ENCODE measurements around the gene RNF8. TPM values are rescaled to one million over a fixed set of nuclear protein-coding genes. Genes with fewer than 3 reads are reported as not detected.
A peak's percentile ranks its signal among the peaks of the same experiment; 100 is the strongest.
"Not testable (repeated sequence)": the region's sequence is repeated elsewhere in the genome, so short reads cannot be mapped to it uniquely, and the experiment has no call there.

Gene RNF8
- 10 to 100 TPM; 24.3 to 25.6 TPM for total RNA-seq

GRCh38 chr6:37353761-37354525 is at the start of gene RNF8:
Gene RNF8, plus strand, starts transcription at chr6:37353983. Its CDS starts 182 bp downstream, at chr6:37354165.
- Mint-ChIP-seq H3K4me1 (ENCODE audit: low read depth) (peaks cover 20% of the 10 kb centered on the region), H3K27me3 (no peaks in the 10 kb centered on the region), H3K9me3 (no peaks in the 10 kb centered on the region), H3K27ac (peak within 1 kb of the TSS; percentile 81), H3K36me3 (peaks cover 2% of the 10 kb centered on the region), H3K4me3 (peak within 1 kb of the TSS; percentile 91)
- intact Hi-C loops (cut with micrococcal nuclease): loop anchor here (1.0 kb wide), 1 partner anchor 79 kb away; the partner anchor contains the start of gene CMTR1
- ChIA-PET POLR2A (interaction anchor here (0.7 to 1.7 kb wide), 2 partner anchors 79 to 134 kb away, joined by 3 to 10 read pairs; partner anchors contain the start of gene CMTR1), CTCF (interaction anchor here (2.6 kb wide), 1 partner anchor 28 kb away, joined by 10 read pairs; no protein-coding TSS in a partner anchor)
- peak; percentile 96 for DNase-seq

- H3K36me3 Mint-ChIP-seq: peaks cover 25% of the 10 kb centered on the region
- H3K4me3 Mint-ChIP-seq: no peak overlapping the region
- H3K27ac Mint-ChIP-seq: no peak overlapping the region
- H3K9me3 Mint-ChIP-seq: no peaks in the 10 kb centered on the region
- peaks cover 8% of the 10 kb centered on the region for H3K4me1 Mint-ChIP-seq (ENCODE audit: low read depth)
- ChIA-PET CTCF (interaction anchor here (1.3 to 2.7 kb wide), 3 partner anchors 10 to 21 kb away, joined by 3 to 9 read pairs (median 8); no protein-coding TSS in a partner anchor), POLR2A (no interaction called here)
- no peaks in the 10 kb centered on the region for H3K27me3 Mint-ChIP-seq
- intact Hi-C loops (cut with micrococcal nuclease): loop anchor here (5.0 kb wide), 1 partner anchor 82 kb away; no protein-coding TSS in a partner anchor
- no peak for DNase-seq
Measured at GRCh38 chr6:37304766-37305165, 49.0 kb upstream of the RNF8 start.

GRCh38 chr6:37305841-37306425 is 47.9 kb upstream of the RNF8 start:
- Mint-ChIP-seq H3K36me3 (peaks cover 25% of the 10 kb centered on the region), H3K4me3 (no peak overlapping the region), H3K9me3 (no peaks in the 10 kb centered on the region), H3K4me1 (ENCODE audit: low read depth) (peaks cover 8% of the 10 kb centered on the region), H3K27ac (no peak overlapping the region), H3K27me3 (no peaks in the 10 kb centered on the region)
- DNase-seq: no peak
- CTCF ChIA-PET: interaction anchor here (2.7 to 3.0 kb wide), 2 partner anchors 9 to 20 kb away, joined by 8 to 10 read pairs; no protein-coding TSS in a partner anchor
- POLR2A ChIA-PET: no interaction called here
- intact Hi-C loops (cut with micrococcal nuclease): no loop called here

- peaks cover 25% of the 10 kb centered on the region for H3K36me3 Mint-ChIP-seq
- POLR2A ChIA-PET: no interaction called here
- H3K27ac Mint-ChIP-seq: no peak overlapping the region
- CTCF ChIA-PET: interaction anchor here (0.6 to 3.0 kb wide), 2 partner anchors 9 to 1449 kb away, joined by 4 to 10 read pairs; no protein-coding TSS in a partner anchor
- no peaks in the 10 kb centered on the region for H3K27me3 Mint-ChIP-seq
- DNase-seq: no peak
- intact Hi-C loops (cut with micrococcal nuclease): no loop called here
- H3K4me3 Mint-ChIP-seq: no peak overlapping the region
- H3K9me3 Mint-ChIP-seq: no peaks in the 10 kb centered on the region
- peaks cover 8% of the 10 kb centered on the region for H3K4me1 Mint-ChIP-seq (ENCODE audit: low read depth)
Measured at GRCh38 chr6:37306624-37307222, 47.1 kb upstream of the RNF8 start.

GRCh38 chr6:37307484-37307883 is 46.3 kb upstream of the RNF8 start:
- H3K4me3 Mint-ChIP-seq; H3K27me3 Mint-ChIP-seq; H3K27ac Mint-ChIP-seq; H3K9me3 Mint-ChIP-seq; H3K4me1 Mint-ChIP-seq (ENCODE audit: low read depth); POLR2A ChIA-PET; DNase-seq; intact Hi-C loops (cut with micrococcal nuclease): not testable (repeated sequence)
- CTCF ChIA-PET: interaction anchor here (0.5 to 3.0 kb wide), 3 partner anchors 8 to 128 kb away, joined by 3 to 10 read pairs (median 3); no protein-coding TSS in a partner anchor
- H3K36me3 Mint-ChIP-seq: peaks cover 23% of the 10 kb centered on the region

GRCh38 chr6:37308069-37308815 is 45.5 kb upstream of the RNF8 start:
- ChIA-PET POLR2A (no interaction called here), CTCF (interaction anchor here (1.0 to 3.0 kb wide), 2 partner anchors 7 to 18 kb away, joined by 3 to 10 read pairs; no protein-coding TSS in a partner anchor)
- intact Hi-C loops (cut with micrococcal nuclease): no loop called here
- Mint-ChIP-seq H3K4me3 (no peak overlapping the region), H3K27me3 (no peaks in the 10 kb centered on the region), H3K27ac (no peak overlapping the region), H3K4me1 (ENCODE audit: low read depth) (peaks cover 8% of the 10 kb centered on the region), H3K9me3 (no peaks in the 10 kb centered on the region), H3K36me3 (peaks cover 16% of the 10 kb centered on the region)
- no peak for DNase-seq

- Mint-ChIP-seq H3K4me3 (no peak overlapping the region), H3K27me3 (no peaks in the 10 kb centered on the region), H3K9me3 (no peaks in the 10 kb centered on the region), H3K4me1 (ENCODE audit: low read depth) (peaks cover 2% of the 10 kb centered on the region), H3K27ac (no peak overlapping the region), H3K36me3 (peaks cover 14% of the 10 kb centered on the region)
- intact Hi-C loops (cut with micrococcal nuclease): no loop called here
- no peak for DNase-seq
- CTCF ChIA-PET: interaction anchor here (1.2 to 1.7 kb wide), 4 partner anchors 9 to 75 kb away, joined by 3 to 6 read pairs (median 4); no protein-coding TSS in a partner anchor
- POLR2A ChIA-PET: no interaction called here
Measured at GRCh38 chr6:37309046-37309445, 44.7 kb upstream of the RNF8 start.

- peaks cover 9% of the 10 kb centered on the region for H3K36me3 Mint-ChIP-seq
- no peaks in the 10 kb centered on the region for H3K27me3 Mint-ChIP-seq
- DNase-seq: no peak
- ChIA-PET CTCF (interaction anchor here (1.2 to 1.7 kb wide), 5 partner anchors 10 to 100 kb away, joined by 3 to 6 read pairs (median 4); no protein-coding TSS in a partner anchor), POLR2A (no interaction called here)
- intact Hi-C loops (cut with micrococcal nuclease): no loop called here
- H3K4me3 Mint-ChIP-seq: no peak overlapping the region
- H3K27ac Mint-ChIP-seq: no peak overlapping the region
- peaks cover 1% of the 10 kb centered on the region for H3K4me1 Mint-ChIP-seq (ENCODE audit: low read depth)
- no peaks in the 10 kb centered on the region for H3K9me3 Mint-ChIP-seq
Measured at GRCh38 chr6:37309692-37310091, 44.1 kb upstream of the RNF8 start.

GRCh38 chr6:37310966-37311365 is 42.8 kb upstream of the RNF8 start:
- H3K36me3 Mint-ChIP-seq: peaks cover 8% of the 10 kb centered on the region
- POLR2A ChIA-PET: interaction anchor here (0.5 kb wide), 1 partner anchor 9 kb away, joined by 3 read pairs; no protein-coding TSS in a partner anchor
- no peaks in the 10 kb centered on the region for H3K9me3 Mint-ChIP-seq
- H3K4me1 Mint-ChIP-seq (ENCODE audit: low read depth): peaks cover 3% of the 10 kb centered on the region
- CTCF ChIA-PET: interaction anchor here (1.0 to 7.1 kb wide), 2 partner anchors 15 to 291 kb away, joined by 5 to 59 read pairs; no protein-coding TSS in a partner anchor
- no peak overlapping the region for H3K27ac Mint-ChIP-seq
- no peak overlapping the region for H3K4me3 Mint-ChIP-seq
- no peak for DNase-seq
- no peaks in the 10 kb centered on the region for H3K27me3 Mint-ChIP-seq
- intact Hi-C loops (cut with micrococcal nuclease): no loop called here

GRCh38 chr6:37311741-37312473 is 41.9 kb upstream of the RNF8 start:
- intact Hi-C loops (cut with micrococcal nuclease): no loop called here
- H3K27me3 Mint-ChIP-seq: no peaks in the 10 kb centered on the region
- no peak overlapping the region for H3K27ac Mint-ChIP-seq

More at GRCh38 chr6:37311741-37312473, 41.9 kb upstream of the RNF8 start:
- Mint-ChIP-seq H3K9me3 (no peaks in the 10 kb centered on the region), H3K36me3 (peaks cover 10% of the 10 kb centered on the region), H3K4me1 (ENCODE audit: low read depth) (peaks cover 3% of the 10 kb centered on the region), H3K4me3 (no peak overlapping the region)
- ChIA-PET CTCF (interaction anchor here (4.6 to 7.1 kb wide), 2 partner anchors 13 to 292 kb away, joined by 31 to 59 read pairs; no protein-coding TSS in a partner anchor), POLR2A (no interaction called here)
- DNase-seq: no peak

Data from activated CD4-positive, alpha-beta memory T cell treated with anti-CD3 and anti-CD28 coated beads for 36 hours (primary cell).